AG10803 (cell line): ENCODE results near the gene MYO7B.

ENCODE experiments used
- DNase-seq: peaks from one replicate; pipeline ENCODE4 v3.0.0; 2010; ENCODE audit warnings: low read depth
- H3K4me3 ChIP-seq: 2 replicates; pipeline ENCODE4 v1.5.1; 2011; ENCODE audit warnings: mild to moderate bottlenecking, low read length, control low read depth
- TF ChIP-seq, protein P1 (sequence below): conservative IDR thresholded peaks from 2 replicates; pipeline ENCODE4 v1.5.1; 2011; ENCODE audit warnings: mild to moderate bottlenecking, low read length, control low read depth, inconsistent platforms

Gene MYO7B

GRCh38 chr2:127626175-127626574 lies 90.7 kb downstream of the MYO7B start:
- TF ChIP-seq, protein P1, sequence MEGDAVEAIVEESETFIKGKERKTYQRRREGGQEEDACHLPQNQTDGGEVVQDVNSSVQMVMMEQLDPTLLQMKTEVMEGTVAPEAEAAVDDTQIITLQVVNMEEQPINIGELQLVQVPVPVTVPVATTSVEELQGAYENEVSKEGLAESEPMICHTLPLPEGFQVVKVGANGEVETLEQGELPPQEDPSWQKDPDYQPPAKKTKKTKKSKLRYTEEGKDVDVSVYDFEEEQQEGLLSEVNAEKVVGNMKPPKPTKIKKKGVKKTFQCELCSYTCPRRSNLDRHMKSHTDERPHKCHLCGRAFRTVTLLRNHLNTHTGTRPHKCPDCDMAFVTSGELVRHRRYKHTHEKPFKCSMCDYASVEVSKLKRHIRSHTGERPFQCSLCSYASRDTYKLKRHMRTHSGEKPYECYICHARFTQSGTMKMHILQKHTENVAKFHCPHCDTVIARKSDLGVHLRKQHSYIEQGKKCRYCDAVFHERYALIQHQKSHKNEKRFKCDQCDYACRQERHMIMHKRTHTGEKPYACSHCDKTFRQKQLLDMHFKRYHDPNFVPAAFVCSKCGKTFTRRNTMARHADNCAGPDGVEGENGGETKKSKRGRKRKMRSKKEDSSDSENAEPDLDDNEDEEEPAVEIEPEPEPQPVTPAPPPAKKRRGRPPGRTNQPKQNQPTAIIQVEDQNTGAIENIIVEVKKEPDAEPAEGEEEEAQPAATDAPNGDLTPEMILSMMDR, result no peak
- no peak for DNase-seq
- H3K4me3 ChIP-seq, result no peak overlapping the region

DNA sequence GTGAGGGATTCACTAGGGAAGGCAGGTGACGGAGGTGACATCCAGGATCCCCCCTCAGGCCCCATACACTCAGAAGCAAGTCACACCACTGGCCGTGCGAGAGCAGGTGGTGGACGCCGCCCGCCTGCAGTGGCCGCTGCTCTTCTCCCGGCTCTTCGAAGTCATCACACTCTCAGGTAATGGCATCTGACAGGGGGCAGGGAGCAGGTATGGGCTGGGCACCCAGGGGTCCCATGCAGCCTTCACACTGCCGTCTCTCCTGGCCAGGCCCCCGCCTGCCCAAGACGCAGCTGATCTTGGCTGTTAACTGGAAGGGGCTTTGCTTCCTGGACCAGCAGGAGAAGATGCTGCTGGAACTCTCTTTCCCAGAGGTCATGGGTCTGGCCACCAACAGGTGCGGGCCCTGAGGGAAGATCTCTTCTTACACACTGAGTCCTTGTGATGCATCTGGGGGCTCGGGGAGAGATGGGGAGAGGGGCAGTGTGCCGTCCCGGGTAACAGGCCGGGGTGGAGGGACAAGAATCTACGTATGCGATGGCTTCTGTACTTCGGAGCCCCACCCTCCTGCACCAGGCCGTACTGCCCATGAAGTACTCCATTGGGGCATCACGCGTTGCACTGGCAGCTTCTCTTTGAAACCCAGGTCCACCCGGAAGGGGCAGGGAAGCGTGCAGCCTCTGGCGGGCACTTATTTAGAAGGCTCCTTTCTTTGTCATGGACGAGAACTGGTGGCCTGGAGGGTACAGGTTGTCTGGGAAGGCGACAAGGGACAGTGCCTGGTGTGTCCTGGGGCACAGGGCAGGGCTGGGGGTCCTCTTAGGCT lies 91.6 kb downstream of the MYO7B start:
- DNase-seq, result no peak
- TF ChIP-seq, protein P1, result no peak
- H3K4me3 ChIP-seq, result no peak overlapping the region

DNA sequence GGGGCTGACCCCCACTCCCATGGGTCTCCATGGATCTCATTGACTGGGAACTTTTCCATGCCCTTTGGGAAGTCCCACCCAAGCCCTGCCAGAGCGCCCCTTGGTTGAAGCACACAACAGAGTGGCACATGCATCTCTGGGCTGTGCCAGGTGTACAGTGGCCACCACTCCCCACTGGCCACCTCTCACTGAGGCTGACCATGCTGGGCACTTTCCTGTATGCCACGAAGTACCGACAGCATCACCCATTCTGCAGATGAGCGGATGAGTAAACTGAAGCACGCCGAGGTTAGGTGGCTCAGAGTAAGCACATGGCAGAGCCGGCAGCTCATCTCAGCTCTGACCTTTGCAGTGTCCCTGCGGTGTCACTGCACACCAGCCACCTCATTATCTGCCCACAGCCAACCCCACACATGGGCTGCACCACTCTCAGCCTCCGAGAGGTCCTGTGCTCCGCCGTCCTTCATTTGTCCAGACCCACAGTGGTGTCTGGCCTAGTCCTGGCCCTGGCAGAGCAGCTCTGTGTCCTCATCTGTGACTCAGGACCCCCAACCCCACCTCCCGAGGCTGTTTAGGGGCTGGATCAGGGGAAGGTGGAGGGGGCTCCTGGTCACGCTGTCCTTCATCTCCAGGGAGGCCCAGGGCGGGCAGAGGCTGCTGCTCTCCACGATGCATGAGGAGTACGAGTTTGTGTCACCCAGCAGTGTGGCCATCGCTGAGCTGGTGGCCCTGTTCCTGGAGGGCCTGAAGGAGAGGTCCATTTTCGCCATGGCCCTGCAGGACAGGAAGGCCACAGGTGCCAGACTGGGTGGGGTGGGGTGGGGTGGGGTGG lies 92.5 kb downstream of the MYO7B start:
- no peak for DNase-seq
- no peak overlapping the region for H3K4me3 ChIP-seq
- TF ChIP-seq, protein P1, result no peak

GRCh38 chr2:127628767-127629614 lies 93.5 kb downstream of the MYO7B start:
- TF ChIP-seq, protein P1, result no peak
- no peak overlapping the region for H3K4me3 ChIP-seq
- no peak for DNase-seq

DNA sequence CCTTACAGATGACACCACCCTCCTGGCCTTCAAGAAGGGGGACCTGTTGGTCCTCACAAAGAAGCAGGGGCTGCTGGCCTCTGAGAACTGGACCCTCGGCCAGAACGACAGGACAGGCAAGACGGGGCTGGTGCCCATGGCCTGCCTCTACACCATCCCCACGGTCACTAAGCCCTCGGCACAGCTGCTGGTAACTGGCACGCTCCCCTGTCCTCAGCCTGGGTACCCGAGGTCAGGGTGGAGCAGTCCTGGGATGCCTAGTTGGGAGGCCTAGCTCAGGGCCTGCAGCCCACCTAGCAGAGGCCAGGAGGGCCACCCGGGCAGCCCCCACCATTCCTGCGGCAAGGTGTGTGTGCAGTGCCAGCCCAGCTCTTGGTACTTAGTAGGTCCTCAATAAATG lies 94.2 kb downstream of the MYO7B start:
- H3K4me3 ChIP-seq, result no peak overlapping the region
- TF ChIP-seq, protein P1, result no peak
- DNase-seq, result no peak

- no peak overlapping the region for H3K4me3 ChIP-seq
- DNase-seq, result no peak
- TF ChIP-seq, protein P1, result no peak
Observed at GRCh38 chr2:127630096-127630863, 94.8 kb downstream of the MYO7B start.
